ENCODE measurements around the gene OGN.

- TF ChIP-seq CTCF (IDR thresholded peaks at IDR 0.05) (no peak), POLR2A (IDR thresholded peaks at IDR 0.05) (no peak), EP300 (IDR thresholded peaks at IDR 0.05) (no peak), POLR2AphosphoS5 (IDR thresholded peaks at IDR 0.05) (no peak)
These were observed 42.2 kb upstream of the OGN start for GRCh38 chr9:92446536-92446935.
